Measurements from ENCODE around the gene WIPF2.

DNA sequence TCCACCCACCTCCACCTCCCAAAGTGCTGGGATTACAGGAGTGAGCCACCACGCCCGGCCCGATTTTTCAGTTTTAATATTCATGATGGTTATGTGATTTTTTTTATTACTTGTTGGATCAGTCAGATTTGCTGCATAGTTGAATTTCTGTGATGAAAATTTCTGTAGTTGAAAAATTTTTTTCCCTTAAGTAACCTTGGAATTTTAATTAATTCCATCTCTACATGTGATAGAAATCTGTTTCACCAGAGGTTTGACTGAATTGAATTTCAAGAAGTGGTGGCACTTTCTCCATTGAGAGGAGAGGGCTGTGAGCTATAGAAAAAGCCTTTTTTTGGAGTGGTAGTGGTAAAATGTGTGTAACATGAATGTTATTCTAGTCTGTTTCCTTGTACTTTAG lies 24.7 kb downstream of the WIPF2 start:
- TF ChIP-seq, protein P1, sequence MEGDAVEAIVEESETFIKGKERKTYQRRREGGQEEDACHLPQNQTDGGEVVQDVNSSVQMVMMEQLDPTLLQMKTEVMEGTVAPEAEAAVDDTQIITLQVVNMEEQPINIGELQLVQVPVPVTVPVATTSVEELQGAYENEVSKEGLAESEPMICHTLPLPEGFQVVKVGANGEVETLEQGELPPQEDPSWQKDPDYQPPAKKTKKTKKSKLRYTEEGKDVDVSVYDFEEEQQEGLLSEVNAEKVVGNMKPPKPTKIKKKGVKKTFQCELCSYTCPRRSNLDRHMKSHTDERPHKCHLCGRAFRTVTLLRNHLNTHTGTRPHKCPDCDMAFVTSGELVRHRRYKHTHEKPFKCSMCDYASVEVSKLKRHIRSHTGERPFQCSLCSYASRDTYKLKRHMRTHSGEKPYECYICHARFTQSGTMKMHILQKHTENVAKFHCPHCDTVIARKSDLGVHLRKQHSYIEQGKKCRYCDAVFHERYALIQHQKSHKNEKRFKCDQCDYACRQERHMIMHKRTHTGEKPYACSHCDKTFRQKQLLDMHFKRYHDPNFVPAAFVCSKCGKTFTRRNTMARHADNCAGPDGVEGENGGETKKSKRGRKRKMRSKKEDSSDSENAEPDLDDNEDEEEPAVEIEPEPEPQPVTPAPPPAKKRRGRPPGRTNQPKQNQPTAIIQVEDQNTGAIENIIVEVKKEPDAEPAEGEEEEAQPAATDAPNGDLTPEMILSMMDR (IDR thresholded peaks at IDR 0.05; ENCODE audit: poor library complexity) = no peak
- no peak for TF ChIP-seq EZH2 (IDR thresholded peaks at IDR 0.05; ENCODE audit: borderline replicate concordance)

Measured in hepatocyte (in vitro differentiated cells).